HUES48 (cell line): Measurements from ENCODE around the gene PRRG3.

Experiments used
- H3K27ac ChIP-seq: one replicate; pipeline ENCODE4 v1.7.0; 2013; ENCODE audit warnings: low read depth, low read length, inconsistent platforms
- H3K27me3 ChIP-seq: 2 replicates; pipeline ENCODE4 v1.6.1; 2013; ENCODE audit warnings: mild to moderate bottlenecking, low read length; ENCODE audit not compliant: control insufficient read depth, insufficient read depth
- H3K36me3 ChIP-seq: 2 replicates; pipeline ENCODE4 v1.6.1; 2013; ENCODE audit warnings: low read length; ENCODE audit not compliant: control insufficient read depth, insufficient read depth
- H3K4me1 ChIP-seq: 2 replicates; pipeline ENCODE4 v1.6.1; 2013; ENCODE audit warnings: mild to moderate bottlenecking, low read length; ENCODE audit not compliant: control insufficient read depth, insufficient read depth
- H3K4me3 ChIP-seq: 2 replicates; pipeline ENCODE4 v1.5.1; 2013; ENCODE audit warnings: mild to moderate bottlenecking, low read depth, low read length
- H3K9ac ChIP-seq: 2 replicates; pipeline ENCODE4 v1.6.1; 2013; ENCODE audit warnings: mild to moderate bottlenecking, low read depth, low read length, moderate library complexity
- H3K9me3 ChIP-seq: 2 replicates; pipeline ENCODE4 v1.6.1; 2013; ENCODE audit warnings: low read length; ENCODE audit not compliant: control insufficient read depth, insufficient read depth

PRRG3 gene

DNA sequence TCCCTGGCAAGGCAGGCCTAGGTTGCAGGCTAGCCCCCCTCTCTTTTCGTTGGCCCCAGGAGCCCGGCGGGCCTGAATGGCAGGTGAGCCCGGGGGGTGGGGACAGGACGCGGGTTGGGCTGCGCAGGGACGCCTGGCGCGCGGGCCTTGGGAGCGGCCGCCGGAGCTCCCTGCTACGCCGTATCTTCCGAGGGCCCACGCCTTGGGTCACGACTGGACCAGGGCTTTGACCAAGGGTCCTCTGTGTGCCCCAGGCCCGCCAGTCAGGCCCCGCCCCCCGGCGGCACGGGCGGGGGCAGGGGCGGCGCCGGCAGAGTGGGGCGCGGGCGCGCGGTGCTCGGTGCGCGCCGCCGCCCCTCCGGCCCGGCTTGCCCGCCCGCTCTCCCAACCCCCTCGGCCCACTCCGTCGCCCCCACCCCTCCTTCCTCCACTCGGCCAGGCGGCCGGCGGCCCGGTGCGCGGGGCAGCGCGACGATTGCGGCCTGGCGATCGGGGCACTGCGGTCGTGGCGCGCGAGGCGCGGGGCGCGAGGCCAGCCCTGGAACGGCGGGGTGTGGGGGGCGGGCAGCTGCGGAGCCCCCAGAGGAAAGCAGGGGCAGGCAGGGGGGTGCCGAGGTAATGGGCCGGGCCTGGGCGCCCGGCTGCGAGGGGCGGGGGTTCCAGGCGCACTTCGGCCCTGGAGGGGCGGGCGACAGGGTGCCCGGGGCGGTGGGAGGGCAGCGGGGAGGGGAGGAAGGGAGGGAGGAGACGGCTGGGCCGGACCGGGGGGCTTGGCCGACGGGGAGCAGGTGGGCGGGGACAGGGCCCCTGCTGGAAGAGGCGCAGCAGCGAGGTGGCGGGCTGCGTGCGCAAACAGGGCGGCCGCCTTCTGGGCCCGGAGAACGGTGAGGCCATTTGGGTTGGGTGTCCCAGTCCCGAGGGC is at the start of gene PRRG3:
PRRG3 (plus strand) TSS at position 798 of the 922 bp plus-strand sequence. CDS start 3,357 bp downstream, outside the sequence.
- no peak within 1 kb of the TSS for H3K27ac ChIP-seq
- peak within 1 kb of the TSS; percentile 50 for H3K4me3 ChIP-seq
- no peaks in the 10 kb centered on the region for H3K4me1 ChIP-seq
- H3K9me3 ChIP-seq, result peaks cover 64% of the 10 kb centered on the region
- no peak within 1 kb of the TSS for H3K9ac ChIP-seq
- peaks cover 6% of the 10 kb centered on the region; the same call in 1 of the 2 replicates for H3K27me3 ChIP-seq
- H3K36me3 ChIP-seq, result no peaks in the 10 kb centered on the region

DNA sequence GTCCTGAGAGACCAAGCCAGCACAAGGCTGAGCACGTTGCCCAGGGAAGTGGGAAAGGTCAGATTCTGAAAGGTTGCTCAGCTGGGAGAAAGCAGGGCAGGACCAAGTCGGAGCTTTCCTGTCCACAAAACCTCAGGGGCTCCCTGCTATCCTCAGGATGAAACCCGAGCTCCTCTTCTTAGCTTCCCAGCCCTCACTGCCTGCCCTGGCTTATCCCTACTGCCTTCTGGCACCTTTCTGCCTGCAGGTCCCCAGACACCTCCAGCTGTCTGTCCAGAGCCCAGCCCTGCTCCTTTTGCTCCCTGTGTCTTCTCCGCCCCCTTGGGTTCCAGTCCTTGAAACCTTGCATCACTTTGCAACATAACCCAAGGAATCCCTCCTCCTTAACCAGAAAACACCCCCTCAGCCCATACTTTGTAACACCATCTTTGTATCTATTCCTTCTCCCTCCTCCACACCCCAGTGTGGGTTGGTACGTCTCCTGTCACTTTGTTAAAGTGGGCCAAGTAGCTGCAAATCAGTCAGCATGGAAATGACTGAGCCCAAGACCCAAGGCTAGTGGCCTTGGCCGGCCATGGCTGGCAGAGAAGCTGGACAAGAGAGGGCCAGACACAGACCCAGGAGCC is 20.0 kb upstream of the PRRG3 start:
- Histone ChIP-seq H3K4me3 (no peak overlapping the region; the same call in 1 of the 2 replicates), H3K27me3 (no peaks in the 10 kb centered on the region), H3K9ac (no peak overlapping the region), H3K4me1 (no peaks in the 10 kb centered on the region), H3K27ac (no peak overlapping the region), H3K9me3 (peaks cover 58% of the 10 kb centered on the region), H3K36me3 (no peaks in the 10 kb centered on the region)

GRCh38 chrX:151676196-151676595 is 19.1 kb upstream of the PRRG3 start:
- no peak overlapping the region for H3K9ac ChIP-seq

GRCh38 chrX:151679798-151680402 is 15.4 kb upstream of the PRRG3 start:
- H3K9me3 ChIP-seq, result peaks cover 43% of the 10 kb centered on the region; the same call in 1 of the 2 replicates
- no peaks in the 10 kb centered on the region for H3K4me1 ChIP-seq
- no peak overlapping the region for H3K4me3 ChIP-seq
- H3K27ac ChIP-seq, result no peak overlapping the region
- no peaks in the 10 kb centered on the region for H3K36me3 ChIP-seq
- no peaks in the 10 kb centered on the region for H3K27me3 ChIP-seq
- H3K9ac ChIP-seq, result no peak overlapping the region

More at GRCh38 chrX:151676196-151676595, 19.1 kb upstream of the PRRG3 start:
- Histone ChIP-seq H3K36me3 (no peaks in the 10 kb centered on the region), H3K27ac (no peak overlapping the region), H3K4me3 (no peak overlapping the region), H3K27me3 (no peaks in the 10 kb centered on the region), H3K4me1 (no peaks in the 10 kb centered on the region), H3K9me3 (peaks cover 57% of the 10 kb centered on the region)

DNA sequence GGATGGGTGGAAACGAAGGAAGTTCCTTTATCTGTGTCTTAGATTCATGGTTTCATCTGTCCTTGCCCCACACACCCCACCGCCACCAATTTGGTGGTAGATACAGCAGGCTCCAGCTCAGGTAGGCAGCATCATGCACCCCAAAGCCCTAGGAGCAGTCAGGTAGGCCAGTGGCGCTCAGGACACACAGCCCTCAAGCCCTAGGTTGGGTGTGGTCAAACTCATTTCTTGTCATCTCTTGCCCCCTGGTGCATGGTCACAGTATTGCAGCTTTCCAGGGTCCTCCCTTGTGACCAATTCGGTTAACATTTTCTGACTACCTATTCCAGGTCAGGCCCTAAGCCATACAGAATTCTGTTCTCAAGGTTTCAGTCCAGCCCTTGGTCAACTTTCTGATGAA is 14.5 kb upstream of the PRRG3 start:
- peaks cover 42% of the 10 kb centered on the region for H3K9me3 ChIP-seq
- H3K27me3 ChIP-seq, result no peaks in the 10 kb centered on the region
- no peak overlapping the region for H3K9ac ChIP-seq
- no peaks in the 10 kb centered on the region for H3K4me1 ChIP-seq
- H3K27ac ChIP-seq, result no peak overlapping the region
- no peak overlapping the region for H3K4me3 ChIP-seq
- H3K36me3 ChIP-seq, result no peaks in the 10 kb centered on the region

DNA sequence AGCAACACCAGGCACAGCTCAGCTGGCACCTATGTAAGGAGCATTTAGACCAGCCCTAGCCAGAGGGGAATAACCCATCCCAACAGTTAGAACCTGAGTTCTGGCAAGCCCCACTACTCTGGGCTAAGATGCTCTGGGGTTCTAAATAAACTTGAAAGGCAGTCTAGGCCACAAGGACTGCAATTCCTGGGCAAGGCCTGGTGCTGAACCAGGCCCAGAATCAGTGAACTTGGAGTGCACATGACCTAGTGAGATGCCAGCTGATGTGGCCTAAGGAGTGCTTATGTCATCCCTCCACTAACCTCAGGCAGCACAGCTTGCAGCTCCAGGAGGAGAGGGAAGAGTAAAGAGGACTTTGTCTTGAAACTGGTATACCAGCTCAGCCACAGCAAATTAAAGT is 7.6 kb upstream of the PRRG3 start:
- Histone ChIP-seq H3K27ac (no peak overlapping the region), H3K9me3 (peaks cover 50% of the 10 kb centered on the region), H3K9ac (no peak overlapping the region), H3K36me3 (no peaks in the 10 kb centered on the region), H3K4me3 (no peak overlapping the region), H3K27me3 (no peaks in the 10 kb centered on the region), H3K4me1 (no peaks in the 10 kb centered on the region)

GRCh38 chrX:151688695-151689094 is 6.6 kb upstream of the PRRG3 start:
- no peak overlapping the region for H3K4me3 ChIP-seq
- no peak overlapping the region for H3K9ac ChIP-seq
- no peaks in the 10 kb centered on the region for H3K4me1 ChIP-seq
- H3K27me3 ChIP-seq, result no peaks in the 10 kb centered on the region
- H3K36me3 ChIP-seq, result no peaks in the 10 kb centered on the region
- no peak overlapping the region for H3K27ac ChIP-seq
- peaks cover 61% of the 10 kb centered on the region for H3K9me3 ChIP-seq

- Histone ChIP-seq H3K4me1 (no peaks in the 10 kb centered on the region), H3K27ac (no peak overlapping the region), H3K9me3 (peaks cover 55% of the 10 kb centered on the region), H3K27me3 (peaks cover 6% of the 10 kb centered on the region; the same call in 1 of the 2 replicates), H3K36me3 (no peaks in the 10 kb centered on the region), H3K9ac (no peak overlapping the region), H3K4me3 (no peak overlapping the region)
Observed at GRCh38 chrX:151692825-151693224, 2.4 kb upstream of the PRRG3 start.

DNA sequence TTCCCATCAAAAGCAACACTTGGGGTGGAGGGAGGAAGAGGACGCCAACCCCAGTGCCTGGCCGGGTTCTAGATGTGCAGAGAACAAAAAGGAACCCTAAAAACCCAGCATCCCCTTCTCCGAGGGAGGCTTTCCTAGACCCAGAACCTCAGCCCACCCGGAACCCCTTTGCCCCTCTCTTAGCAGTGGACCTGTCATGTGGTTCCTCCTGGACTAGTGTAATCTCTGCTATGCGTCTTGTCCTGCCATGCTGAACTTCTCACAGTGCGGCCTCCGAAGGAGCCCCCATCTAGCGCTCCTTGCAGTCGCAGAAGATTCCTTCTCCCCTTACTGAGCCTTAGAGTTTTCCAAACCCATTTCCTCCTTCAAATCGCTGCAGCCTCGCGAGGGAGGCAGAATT is 1.1 kb upstream of the PRRG3 start:
- Histone ChIP-seq H3K27me3 (peaks cover 6% of the 10 kb centered on the region; the same call in 1 of the 2 replicates), H3K36me3 (no peaks in the 10 kb centered on the region), H3K4me3 (peak overlapping the region; percentile 50; the same call in 1 of the 2 replicates), H3K9ac (no peak overlapping the region), H3K9me3 (peaks cover 63% of the 10 kb centered on the region), H3K27ac (no peak overlapping the region), H3K4me1 (no peaks in the 10 kb centered on the region)

GRCh38 chrX:151695583-151696340 is 504 bp downstream of the PRRG3 start:
- Histone ChIP-seq H3K4me1 (no peaks in the 10 kb centered on the region), H3K4me3 (peak overlapping the region; percentile 50), H3K27ac (no peak overlapping the region), H3K27me3 (peaks cover 6% of the 10 kb centered on the region; the same call in 1 of the 2 replicates), H3K9ac (no peak overlapping the region), H3K9me3 (peaks cover 66% of the 10 kb centered on the region), H3K36me3 (no peaks in the 10 kb centered on the region)
